ENCODE measurements around the gene LACTB. TPM values are rescaled to one million over a fixed set of nuclear protein-coding genes. Genes with fewer than 3 reads are reported as not detected.

Gene LACTB
- total and polyA plus RNA-seq, 2 donors = 12.7 to 22.3 TPM

- no peaks in the 10 kb centered on the region for H3K9me3 ChIP-seq (ENCODE audit: control insufficient read depth in 2 of 2, insufficient read depth in 1 of 2, low read length in 1 of 2)
- H3K36me3 ChIP-seq (ENCODE audit: control insufficient read depth in 2 of 2, insufficient read depth in 2 of 2, low read length in 1 of 2) = no peaks in the 10 kb centered on the region
- H3K4me3 ChIP-seq (ENCODE audit: low read length in 2 of 2) = no peak overlapping the region
- 97% methylated on average over 2 of the region's 2 CpGs for WGBS
- H3K27ac ChIP-seq (ENCODE audit: low read depth in 1 of 2, low read length in 1 of 2) = no peak overlapping the region
- DNase-seq (ENCODE audit: low read depth in 6 of 9, low spot score in 9 of 9) = no peak
- H3K27me3 ChIP-seq (ENCODE audit: control insufficient read depth in 2 of 2, insufficient read depth in 1 of 2, low read length in 1 of 2) = no peaks in the 10 kb centered on the region
- H3K4me1 ChIP-seq (ENCODE audit: control insufficient read depth in 2 of 2, insufficient read depth in 2 of 2, low read length in 2 of 2) = no peaks in the 10 kb centered on the region
Measured at GRCh38 chr15:63169788-63170187, 48.1 kb downstream of the LACTB start.

GRCh38 chr15:63172376-63172775 lies 50.7 kb downstream of the LACTB start:
- Histone ChIP-seq H3K27ac (ENCODE audit: low read depth in 1 of 2, low read length in 1 of 2) (no peak overlapping the region), H3K27me3 (ENCODE audit: control insufficient read depth in 2 of 2, insufficient read depth in 1 of 2, low read length in 1 of 2) (no peaks in the 10 kb centered on the region), H3K9me3 (ENCODE audit: control insufficient read depth in 2 of 2, insufficient read depth in 1 of 2, low read length in 1 of 2) (no peaks in the 10 kb centered on the region), H3K4me3 (ENCODE audit: low read length in 2 of 2) (no peak overlapping the region), H3K4me1 (ENCODE audit: control insufficient read depth in 2 of 2, insufficient read depth in 2 of 2, low read length in 2 of 2) (no peaks in the 10 kb centered on the region), H3K36me3 (ENCODE audit: control insufficient read depth in 2 of 2, insufficient read depth in 2 of 2, low read length in 1 of 2) (no peaks in the 10 kb centered on the region)
- no peak for DNase-seq (ENCODE audit: low read depth in 6 of 9, low spot score in 9 of 9)
- 97% methylated on average over 5 of the region's 5 CpGs for WGBS

- no peak for DNase-seq (ENCODE audit: low read depth in 6 of 9, low spot score in 9 of 9)
Measured at GRCh38 chr15:63172851-63173451, 51.3 kb downstream of the LACTB start.

GRCh38 chr15:63176302-63176701 lies 54.6 kb downstream of the LACTB start:
- Histone ChIP-seq H3K4me1 (ENCODE audit: control insufficient read depth in 2 of 2, insufficient read depth in 2 of 2, low read length in 2 of 2) (no peaks in the 10 kb centered on the region), H3K36me3 (ENCODE audit: control insufficient read depth in 2 of 2, insufficient read depth in 2 of 2, low read length in 1 of 2) (no peaks in the 10 kb centered on the region), H3K27ac (ENCODE audit: low read depth in 1 of 2, low read length in 1 of 2) (no peak overlapping the region), H3K4me3 (ENCODE audit: low read length in 2 of 2) (no peak overlapping the region), H3K27me3 (ENCODE audit: control insufficient read depth in 2 of 2, insufficient read depth in 1 of 2, low read length in 1 of 2) (no peaks in the 10 kb centered on the region), H3K9me3 (ENCODE audit: control insufficient read depth in 2 of 2, insufficient read depth in 1 of 2, low read length in 1 of 2) (no peaks in the 10 kb centered on the region)
- WGBS = over 99% methylated on average over 3 of the region's 3 CpGs
- no peak for DNase-seq (ENCODE audit: low read depth in 6 of 9, low spot score in 9 of 9)

More at GRCh38 chr15:63172851-63173451, 51.3 kb downstream of the LACTB start:
- WGBS = 96% methylated on average over 3 of the region's 3 CpGs
- H3K27ac ChIP-seq (ENCODE audit: low read depth in 1 of 2, low read length in 1 of 2) = no peak overlapping the region
- H3K4me1 ChIP-seq (ENCODE audit: control insufficient read depth in 2 of 2, insufficient read depth in 2 of 2, low read length in 2 of 2) = no peaks in the 10 kb centered on the region
- no peak overlapping the region for H3K4me3 ChIP-seq (ENCODE audit: low read length in 2 of 2)
- H3K27me3 ChIP-seq (ENCODE audit: control insufficient read depth in 2 of 2, insufficient read depth in 1 of 2, low read length in 1 of 2) = no peaks in the 10 kb centered on the region
- no peaks in the 10 kb centered on the region for H3K36me3 ChIP-seq (ENCODE audit: control insufficient read depth in 2 of 2, insufficient read depth in 2 of 2, low read length in 1 of 2)
- no peaks in the 10 kb centered on the region for H3K9me3 ChIP-seq (ENCODE audit: control insufficient read depth in 2 of 2, insufficient read depth in 1 of 2, low read length in 1 of 2)

GRCh38 chr15:63178034-63178433 lies 56.4 kb downstream of the LACTB start:
- WGBS = 87% methylated on average over 5 of the region's 5 CpGs
- Histone ChIP-seq H3K27me3 (ENCODE audit: control insufficient read depth in 2 of 2, insufficient read depth in 1 of 2, low read length in 1 of 2) (no peaks in the 10 kb centered on the region), H3K9me3 (ENCODE audit: control insufficient read depth in 2 of 2, insufficient read depth in 1 of 2, low read length in 1 of 2) (no peaks in the 10 kb centered on the region), H3K4me1 (ENCODE audit: control insufficient read depth in 2 of 2, insufficient read depth in 2 of 2, low read length in 2 of 2) (no peaks in the 10 kb centered on the region), H3K4me3 (ENCODE audit: low read length in 2 of 2) (no peak overlapping the region), H3K36me3 (ENCODE audit: control insufficient read depth in 2 of 2, insufficient read depth in 2 of 2, low read length in 1 of 2) (no peaks in the 10 kb centered on the region), H3K27ac (ENCODE audit: low read depth in 1 of 2, low read length in 1 of 2) (no peak overlapping the region)
- no peak for DNase-seq (ENCODE audit: low read depth in 6 of 9, low spot score in 9 of 9)

- Histone ChIP-seq H3K4me1 (ENCODE audit: control insufficient read depth in 2 of 2, insufficient read depth in 2 of 2, low read length in 2 of 2) (no peaks in the 10 kb centered on the region), H3K27me3 (ENCODE audit: control insufficient read depth in 2 of 2, insufficient read depth in 1 of 2, low read length in 1 of 2) (no peaks in the 10 kb centered on the region), H3K4me3 (ENCODE audit: low read length in 2 of 2) (no peak overlapping the region), H3K36me3 (ENCODE audit: control insufficient read depth in 2 of 2, insufficient read depth in 2 of 2, low read length in 1 of 2) (no peaks in the 10 kb centered on the region), H3K9me3 (ENCODE audit: control insufficient read depth in 2 of 2, insufficient read depth in 1 of 2, low read length in 1 of 2) (no peaks in the 10 kb centered on the region), H3K27ac (ENCODE audit: low read depth in 1 of 2, low read length in 1 of 2) (no peak overlapping the region)
- 98% methylated on average over 2 of the region's 2 CpGs for WGBS
- DNase-seq (ENCODE audit: low read depth in 6 of 9, low spot score in 9 of 9) = no peak
Measured at GRCh38 chr15:63180746-63181145, 59.1 kb downstream of the LACTB start.

- 95% methylated on average over 2 of the region's 2 CpGs for WGBS
- no peak for DNase-seq (ENCODE audit: low read depth in 6 of 9, low spot score in 9 of 9)
- no peaks in the 10 kb centered on the region for H3K27me3 ChIP-seq (ENCODE audit: control insufficient read depth in 2 of 2, insufficient read depth in 1 of 2, low read length in 1 of 2)
- no peaks in the 10 kb centered on the region for H3K9me3 ChIP-seq (ENCODE audit: control insufficient read depth in 2 of 2, insufficient read depth in 1 of 2, low read length in 1 of 2)
- H3K4me3 ChIP-seq (ENCODE audit: low read length in 2 of 2) = no peak overlapping the region
- H3K4me1 ChIP-seq (ENCODE audit: control insufficient read depth in 2 of 2, insufficient read depth in 2 of 2, low read length in 2 of 2) = no peaks in the 10 kb centered on the region
- H3K27ac ChIP-seq (ENCODE audit: low read depth in 1 of 2, low read length in 1 of 2) = no peak overlapping the region
- H3K36me3 ChIP-seq (ENCODE audit: control insufficient read depth in 2 of 2, insufficient read depth in 2 of 2, low read length in 1 of 2) = no peaks in the 10 kb centered on the region
Measured at GRCh38 chr15:63181648-63182047, 60.0 kb downstream of the LACTB start.

GRCh38 chr15:63185206-63185605 lies 63.5 kb downstream of the LACTB start:
- Histone ChIP-seq H3K27ac (ENCODE audit: low read depth in 1 of 2, low read length in 1 of 2) (no peak overlapping the region), H3K36me3 (ENCODE audit: control insufficient read depth in 2 of 2, insufficient read depth in 2 of 2, low read length in 1 of 2) (no peaks in the 10 kb centered on the region), H3K4me1 (ENCODE audit: control insufficient read depth in 2 of 2, insufficient read depth in 2 of 2, low read length in 2 of 2) (peaks cover 2 to 7% of the 10 kb centered on the region in 2 donors), H3K4me3 (ENCODE audit: low read length in 2 of 2) (no peak overlapping the region), H3K9me3 (ENCODE audit: control insufficient read depth in 2 of 2, insufficient read depth in 1 of 2, low read length in 1 of 2) (no peaks in the 10 kb centered on the region), H3K27me3 (ENCODE audit: control insufficient read depth in 2 of 2, insufficient read depth in 1 of 2, low read length in 1 of 2) (no peaks in the 10 kb centered on the region)
- DNase-seq (ENCODE audit: low read depth in 6 of 9, low spot score in 9 of 9) = no peak
- 76% methylated on average over 2 of the region's 2 CpGs for WGBS

GRCh38 chr15:63186065-63186464 lies 64.4 kb downstream of the LACTB start:
- H3K36me3 ChIP-seq (ENCODE audit: control insufficient read depth in 2 of 2, insufficient read depth in 2 of 2, low read length in 1 of 2) = no peaks in the 10 kb centered on the region
- no peak overlapping the region for H3K27ac ChIP-seq (ENCODE audit: low read depth in 1 of 2, low read length in 1 of 2)
- no peak overlapping the region for H3K4me3 ChIP-seq (ENCODE audit: low read length in 2 of 2)
- H3K27me3 ChIP-seq (ENCODE audit: control insufficient read depth in 2 of 2, insufficient read depth in 1 of 2, low read length in 1 of 2) = no peaks in the 10 kb centered on the region
- 76% methylated on average over 2 of the region's 2 CpGs for WGBS
- H3K9me3 ChIP-seq (ENCODE audit: control insufficient read depth in 2 of 2, insufficient read depth in 1 of 2, low read length in 1 of 2) = no peaks in the 10 kb centered on the region
- no peak for DNase-seq (ENCODE audit: low read depth in 6 of 9, low spot score in 9 of 9)
- H3K4me1 ChIP-seq (ENCODE audit: control insufficient read depth in 2 of 2, insufficient read depth in 2 of 2, low read length in 2 of 2) = peaks cover 5 to 7% of the 10 kb centered on the region in 2 donors
